HFF-Myc (cell line): ENCODE data around the gene AP5Z1.

Source experiments
- DNase-seq: peaks from one replicate; pipeline ENCODE4 v3.0.0-alpha.2; 2011; ENCODE audit warnings: low read depth; ENCODE audit errors: extremely low read depth
- H3K4me3 ChIP-seq: replicated peaks from 2 replicates; pipeline ENCODE4 v1.5.1; 2011; ENCODE audit warnings: low read depth, mild to moderate bottlenecking, control low read depth, low read length
- TF ChIP-seq, protein P1 (sequence below): IDR thresholded peaks from 2 replicates; pipeline ENCODE4 v1.5.1; 2012; ENCODE audit warnings: mild to moderate bottlenecking, low read depth, low read length, control low read depth; ENCODE audit errors: missing control alignments

AP5Z1 gene, protein sequence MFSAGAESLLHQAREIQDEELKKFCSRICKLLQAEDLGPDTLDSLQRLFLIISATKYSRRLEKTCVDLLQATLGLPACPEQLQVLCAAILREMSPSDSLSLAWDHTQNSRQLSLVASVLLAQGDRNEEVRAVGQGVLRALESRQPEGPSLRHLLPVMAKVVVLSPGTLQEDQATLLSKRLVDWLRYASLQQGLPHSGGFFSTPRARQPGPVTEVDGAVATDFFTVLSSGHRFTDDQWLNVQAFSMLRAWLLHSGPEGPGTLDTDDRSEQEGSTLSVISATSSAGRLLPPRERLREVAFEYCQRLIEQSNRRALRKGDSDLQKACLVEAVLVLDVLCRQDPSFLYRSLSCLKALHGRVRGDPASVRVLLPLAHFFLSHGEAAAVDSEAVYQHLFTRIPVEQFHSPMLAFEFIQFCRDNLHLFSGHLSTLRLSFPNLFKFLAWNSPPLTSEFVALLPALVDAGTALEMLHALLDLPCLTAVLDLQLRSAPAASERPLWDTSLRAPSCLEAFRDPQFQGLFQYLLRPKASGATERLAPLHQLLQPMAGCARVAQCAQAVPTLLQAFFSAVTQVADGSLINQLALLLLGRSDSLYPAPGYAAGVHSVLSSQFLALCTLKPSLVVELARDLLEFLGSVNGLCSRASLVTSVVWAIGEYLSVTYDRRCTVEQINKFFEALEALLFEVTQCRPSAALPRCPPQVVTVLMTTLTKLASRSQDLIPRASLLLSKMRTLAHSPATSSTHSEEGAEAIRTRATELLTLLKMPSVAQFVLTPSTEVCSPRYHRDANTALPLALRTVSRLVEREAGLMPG

DNA sequence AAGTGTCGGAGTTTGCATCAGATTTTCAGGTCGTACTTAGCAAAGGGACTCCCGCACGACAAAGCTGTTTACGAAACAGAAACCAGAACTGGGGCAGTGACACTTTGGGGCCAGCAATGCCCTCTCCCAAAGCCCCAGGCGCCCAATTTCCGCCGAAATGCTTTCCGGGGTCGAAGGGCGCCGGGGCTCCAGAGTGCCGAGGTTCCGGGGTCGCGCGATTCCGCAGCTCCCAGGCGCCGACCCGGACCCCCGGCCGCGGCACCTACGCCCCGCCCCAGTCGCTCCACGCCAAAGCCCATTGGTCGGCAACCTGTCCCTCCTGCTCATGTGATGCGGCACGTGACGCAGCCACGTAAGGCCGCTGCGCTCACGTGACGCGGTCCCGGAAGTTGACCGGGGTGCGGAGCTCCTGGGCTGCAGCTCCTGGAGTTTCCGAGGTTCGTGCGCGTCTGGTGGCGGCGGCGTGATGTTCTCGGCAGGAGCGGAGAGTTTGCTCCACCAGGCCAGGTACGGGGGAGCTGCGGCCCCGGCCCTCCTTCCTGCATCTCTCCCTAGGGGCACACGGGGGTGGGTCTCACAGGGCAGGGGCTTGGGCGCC, at the start of gene AP5Z1:
Gene AP5Z1, plus strand, starts transcription at position 374 of the 598 bp plus-strand sequence. Its CDS starts 93 bp downstream, at position 467.
- TF ChIP-seq, protein P1, sequence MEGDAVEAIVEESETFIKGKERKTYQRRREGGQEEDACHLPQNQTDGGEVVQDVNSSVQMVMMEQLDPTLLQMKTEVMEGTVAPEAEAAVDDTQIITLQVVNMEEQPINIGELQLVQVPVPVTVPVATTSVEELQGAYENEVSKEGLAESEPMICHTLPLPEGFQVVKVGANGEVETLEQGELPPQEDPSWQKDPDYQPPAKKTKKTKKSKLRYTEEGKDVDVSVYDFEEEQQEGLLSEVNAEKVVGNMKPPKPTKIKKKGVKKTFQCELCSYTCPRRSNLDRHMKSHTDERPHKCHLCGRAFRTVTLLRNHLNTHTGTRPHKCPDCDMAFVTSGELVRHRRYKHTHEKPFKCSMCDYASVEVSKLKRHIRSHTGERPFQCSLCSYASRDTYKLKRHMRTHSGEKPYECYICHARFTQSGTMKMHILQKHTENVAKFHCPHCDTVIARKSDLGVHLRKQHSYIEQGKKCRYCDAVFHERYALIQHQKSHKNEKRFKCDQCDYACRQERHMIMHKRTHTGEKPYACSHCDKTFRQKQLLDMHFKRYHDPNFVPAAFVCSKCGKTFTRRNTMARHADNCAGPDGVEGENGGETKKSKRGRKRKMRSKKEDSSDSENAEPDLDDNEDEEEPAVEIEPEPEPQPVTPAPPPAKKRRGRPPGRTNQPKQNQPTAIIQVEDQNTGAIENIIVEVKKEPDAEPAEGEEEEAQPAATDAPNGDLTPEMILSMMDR, result no peak

DNA sequence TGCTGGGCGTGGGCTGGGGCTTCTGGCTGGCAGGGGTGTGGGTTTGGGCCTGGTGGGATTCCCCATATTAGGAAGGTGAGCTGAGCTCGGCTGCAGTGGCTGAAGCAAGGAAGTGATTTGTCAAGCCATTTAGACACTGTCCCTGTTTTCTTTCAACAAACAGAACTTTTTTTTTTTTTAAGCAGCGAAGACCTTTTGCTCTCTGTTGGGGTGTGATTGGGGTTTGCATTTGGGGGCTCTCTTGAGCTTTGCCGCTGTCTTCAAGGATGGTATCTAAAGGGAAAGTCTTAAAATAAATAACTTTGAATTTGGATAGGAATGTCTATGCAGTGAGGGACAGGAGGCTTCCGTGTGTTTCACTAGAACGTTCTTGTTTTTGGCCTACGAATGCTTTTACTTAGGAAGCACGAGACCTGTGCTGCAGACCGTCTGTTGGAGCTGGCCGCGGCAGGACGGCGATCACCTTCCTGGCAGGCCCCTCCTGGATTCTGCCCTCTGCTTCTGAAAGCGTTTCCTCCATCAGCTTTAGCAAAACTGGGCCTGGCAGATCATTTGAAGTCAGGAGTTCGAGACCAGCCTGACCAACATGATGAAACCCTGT, 49.5 kb upstream of the AP5Z1 start:
- H3K4me3 ChIP-seq, result peak overlapping the region; percentile 48
- TF ChIP-seq, protein P1, result no peak
- DNase-seq, result no peak

More for the DNA sequence above, at the start of gene AP5Z1:
- DNase-seq, result peak; percentile 86
- peak within 1 kb of the TSS; percentile 77 for H3K4me3 ChIP-seq

DNA sequence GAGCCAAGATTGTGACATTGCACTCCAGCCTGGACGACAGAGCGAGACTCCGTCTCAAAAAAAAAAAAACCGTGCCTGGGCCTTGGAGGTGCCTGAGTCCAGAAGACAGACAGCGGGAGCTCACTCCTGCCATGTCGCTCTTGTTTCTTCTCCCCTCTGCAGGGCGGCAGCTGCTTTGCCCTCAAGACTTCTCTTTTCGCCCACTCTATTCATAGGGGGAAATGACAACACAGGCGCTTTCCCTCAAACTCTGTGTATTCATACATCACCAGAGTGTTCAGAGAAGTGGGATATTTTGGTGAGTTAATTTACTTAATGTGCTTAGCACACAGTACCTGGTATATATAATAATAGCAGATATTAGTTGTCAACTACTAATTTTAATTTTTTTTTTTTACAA, 48.9 kb upstream of the AP5Z1 start:
- no peak overlapping the region for H3K4me3 ChIP-seq
- TF ChIP-seq, protein P1, result no peak
- DNase-seq, result no peak

DNA sequence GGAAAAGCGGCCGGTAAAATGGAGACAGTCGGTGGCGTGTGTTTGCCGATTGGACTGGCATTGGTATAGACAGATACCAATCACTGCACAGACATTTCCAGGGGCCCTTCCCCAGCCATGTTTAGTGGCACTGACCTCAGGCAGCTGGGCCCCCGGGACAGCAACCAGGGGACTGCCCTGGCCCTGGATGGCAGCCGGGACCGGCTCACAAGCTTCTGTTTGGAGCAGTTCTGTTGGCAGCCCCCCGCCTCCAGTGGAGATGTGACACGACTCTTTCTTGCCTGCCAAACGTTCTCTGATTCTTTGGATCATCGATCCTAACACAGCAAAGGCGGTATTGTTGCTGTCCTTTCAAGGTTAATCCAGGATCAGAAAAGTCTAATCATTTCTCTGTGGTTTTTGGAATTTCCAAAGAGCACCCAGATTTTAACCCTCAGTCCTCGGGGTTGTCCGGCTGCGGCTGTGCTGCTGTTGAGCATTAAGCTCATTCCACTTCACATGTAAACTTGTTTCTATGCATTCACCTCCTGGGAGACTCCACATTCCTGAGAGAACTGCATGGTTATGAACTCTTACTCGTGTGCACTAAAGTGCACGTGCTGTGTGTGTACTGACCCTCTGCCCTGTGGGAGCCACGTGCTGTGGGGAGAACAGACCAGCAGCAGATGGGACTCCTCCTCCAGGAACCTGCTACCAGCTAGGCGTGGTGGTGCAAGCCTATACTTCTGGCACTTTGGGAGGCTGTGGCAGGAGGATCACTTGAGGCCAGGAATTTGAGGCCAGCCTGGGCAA, 47.3 kb upstream of the AP5Z1 start:
- H3K4me3 ChIP-seq, result no peak overlapping the region
- TF ChIP-seq, protein P1, result no peak
- no peak for DNase-seq

DNA sequence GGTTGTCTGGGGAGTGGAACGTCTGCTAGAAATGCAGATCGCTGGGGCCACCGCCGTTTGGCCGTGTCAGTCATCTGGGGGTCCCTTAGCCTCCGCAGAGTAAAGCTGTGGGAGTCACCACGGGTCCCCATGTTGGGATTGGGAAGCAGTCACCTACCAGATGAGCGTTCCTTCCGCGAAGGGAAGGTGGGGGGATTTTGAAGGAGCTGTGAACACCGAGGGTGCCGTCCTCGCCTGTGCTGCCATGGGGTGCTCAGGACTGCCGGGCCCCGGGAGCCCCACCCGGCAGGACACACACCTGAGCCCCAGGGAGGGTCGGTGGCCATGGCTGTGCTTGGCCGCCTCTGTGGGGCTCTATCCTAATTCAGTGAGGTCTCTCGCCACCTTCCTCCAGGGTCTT, 46.2 kb upstream of the AP5Z1 start:
- no peak overlapping the region for H3K4me3 ChIP-seq
- TF ChIP-seq, protein P1, result no peak
- no peak for DNase-seq

DNA sequence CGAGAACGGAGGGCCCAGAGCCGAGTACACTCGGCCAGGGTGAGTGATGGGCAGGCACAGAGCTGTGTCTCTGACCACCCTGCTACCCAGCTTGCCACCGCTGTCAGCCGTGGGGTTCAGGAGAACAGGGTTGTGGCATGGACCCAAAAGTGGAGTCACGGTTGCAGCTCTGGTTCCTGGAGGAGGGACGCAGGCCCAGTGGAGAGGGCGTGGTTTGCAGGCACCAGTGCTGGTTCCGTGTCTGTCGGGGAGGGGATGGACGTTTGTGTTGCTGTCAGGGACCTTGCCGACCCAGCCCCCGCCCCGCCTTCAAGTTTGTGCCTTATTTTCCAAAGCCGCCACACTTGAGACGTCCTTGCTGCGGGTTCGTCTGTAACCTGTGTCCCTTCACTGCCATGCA, 45.1 kb upstream of the AP5Z1 start:
- TF ChIP-seq, protein P1, result no peak
- no peak overlapping the region for H3K4me3 ChIP-seq

More for the DNA sequence above, 45.1 kb upstream of the AP5Z1 start:
- DNase-seq, result no peak
